A673 (cell line): ENCODE results near the gene CCDC178. TPM values are rescaled to one million over a fixed set of nuclear protein-coding genes. Genes with fewer than 3 reads are reported as not detected.

Experiments
- BruUV-seq: library from RNA; stranded (reverse); fragments of 400-500 nt; replicated peaks from 2 replicates; lab custom pipeline; 2021; lab: Mats Ljungman, UMichigan
- CTCF ChIA-PET: fragments of 300-600 bp; sonication (Branson Sonifier 250); formaldehyde crosslinking; loops from one replicate; lab custom pipeline; 2022; ENCODE audit warnings: antibody characterized with exemption; lab: Charles Lee
- POLR2A ChIA-PET: fragments of 300-600 bp; sonication (Branson Sonifier 250); formaldehyde crosslinking; loops from one replicate; lab custom pipeline; 2022; ENCODE audit warnings: antibody characterized with exemption; ENCODE audit not compliant: low non-redundant PET; lab: Charles Lee
- DNase-seq: peaks from one replicate; pipeline ENCODE4 v3.0.0-alpha.2; 2015; ENCODE audit warnings: low spot score
- H3K27ac ChIP-seq: fragments of 200-600 bp; sonication (generic); 2 replicates; pipeline ENCODE4 v1.5.1; 2016; ENCODE audit warnings: mixed run types, low read depth, mild to moderate bottlenecking, mixed read lengths, antibody characterized with exemption, low read length; ENCODE audit not compliant: poor library complexity, severe bottlenecking
- H3K27me3 ChIP-seq: fragments of 200-600 bp; sonication (generic); replicated peaks from 2 replicates; pipeline ENCODE4 v1.6.1; 2017; ENCODE audit warnings: mixed run types, low read depth, mild to moderate bottlenecking, mixed read lengths, antibody characterized with exemption, low read length; ENCODE audit not compliant: insufficient read depth, poor library complexity
- H3K36me3 ChIP-seq: fragments of 200-600 bp; sonication (generic); 2 replicates; pipeline ENCODE4 v1.6.1; 2016; ENCODE audit warnings: mixed run types, mild to moderate bottlenecking, mixed read lengths, antibody characterized with exemption, low read length; ENCODE audit not compliant: insufficient read depth, poor library complexity, severe bottlenecking
- H3K4me1 ChIP-seq: fragments of 200-600 bp; sonication (generic); 2 replicates; pipeline ENCODE4 v1.6.1; 2017; ENCODE audit warnings: mixed run types, mild to moderate bottlenecking, mixed read lengths, antibody characterized with exemption, low read length; ENCODE audit not compliant: insufficient read depth, poor library complexity, severe bottlenecking
- H3K4me3 ChIP-seq: fragments of 200-600 bp; sonication (generic); 2 replicates; pipeline ENCODE4 v1.5.1; 2016; ENCODE audit warnings: low read depth, mixed run types, mild to moderate bottlenecking, mixed read lengths, low read length; ENCODE audit not compliant: poor library complexity, severe bottlenecking
- H3K9me3 ChIP-seq: fragments of 200-600 bp; sonication (generic); 2 replicates; pipeline ENCODE4 v1.6.1; 2016; ENCODE audit warnings: mixed run types, low read depth, mild to moderate bottlenecking, mixed read lengths, antibody characterized with exemption, low read length; ENCODE audit not compliant: poor library complexity, severe bottlenecking
- CTCF ChIP-seq: fragments of 300-800, 200-600 bp; sonication (generic); conservative IDR thresholded peaks from 2 replicates; pipeline ENCODE4 v1.5.1; 2017; ENCODE audit warnings: low read depth, mild to moderate bottlenecking, antibody characterized with exemption, low read length, moderate library complexity, mixed read lengths
- EZH2 ChIP-seq: fragments of 200-600 bp; sonication (generic); IDR thresholded peaks from 2 replicates; pipeline ENCODE4 v1.6.1; 2017; ENCODE audit warnings: borderline replicate concordance, low read depth, mild to moderate bottlenecking, mixed read lengths, antibody characterized with exemption, low read length; ENCODE audit not compliant: poor library complexity, severe bottlenecking
- intact Hi-C: fragments of 100-400 bp; cut with micrococcal nuclease; formaldehyde crosslinking; loops from one replicate; pipeline ENCODE4 v1.10.0; 2022; ENCODE audit not compliant: unreplicated experiment
- total RNA-seq: library from RNA; stranded (reverse); gene quantifications from 2 replicates; pipeline ENCODE4 v1.2.3, GENCODE V29; 2021

Gene CCDC178
- total RNA-seq, 1 experiment from 2014 or later, result not detected

GRCh38 chr18:33115917-33116316 is 324.6 kb downstream of the CCDC178 start:
- CTCF ChIA-PET, result no interaction called here

GRCh38 chr18:33115476-33115875 is 325.0 kb downstream of the CCDC178 start:
- TF ChIP-seq CTCF (no peak), EZH2 (no peak)

More at GRCh38 chr18:33115917-33116316, 324.6 kb downstream of the CCDC178 start:
- BruUV-seq, result no TSS peak
- POLR2A ChIA-PET, result interaction anchor here (0.6 kb wide), 1 partner anchor 93 kb away, joined by 3 read pairs; no protein-coding TSS in a partner anchor
- Histone ChIP-seq H3K9me3 (no peaks in the 10 kb centered on the region), H3K27ac (no peak overlapping the region), H3K4me3 (no peak overlapping the region), H3K4me1 (no peaks in the 10 kb centered on the region), H3K27me3 (no peaks in the 10 kb centered on the region), H3K36me3 (no peaks in the 10 kb centered on the region)
- no peak for TF ChIP-seq CTCF
- no peak for TF ChIP-seq EZH2
- intact Hi-C loops, result no loop called here
- no peak for DNase-seq

DNA sequence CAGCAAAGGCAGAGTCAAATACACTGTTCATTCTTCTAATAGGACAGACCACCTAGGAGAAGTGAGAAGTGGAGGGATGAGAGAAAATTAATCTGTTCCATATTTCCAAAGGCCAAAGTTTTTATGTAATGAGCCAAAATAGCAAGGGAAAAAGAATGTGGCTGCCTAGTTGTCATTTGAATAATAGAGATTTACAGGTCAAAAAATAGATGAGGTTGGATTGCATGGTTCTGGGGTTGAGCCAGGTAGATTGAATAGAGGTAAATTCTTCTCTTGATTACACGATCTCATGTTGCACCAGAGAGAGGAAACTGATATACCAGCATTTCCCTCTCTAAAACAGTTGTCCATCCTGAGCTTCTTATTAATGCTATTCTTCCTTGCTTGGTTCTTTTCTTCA is 325.8 kb downstream of the CCDC178 start:
- Histone ChIP-seq H3K27me3 (no peaks in the 10 kb centered on the region), H3K4me3 (no peak overlapping the region), H3K36me3 (no peaks in the 10 kb centered on the region), H3K4me1 (no peaks in the 10 kb centered on the region), H3K9me3 (no peaks in the 10 kb centered on the region), H3K27ac (no peak overlapping the region)
- intact Hi-C loops, result no loop called here
- DNase-seq, result no peak
- ChIA-PET POLR2A (no interaction called here), CTCF (no interaction called here)
- BruUV-seq, result no TSS peak
- TF ChIP-seq EZH2 (no peak), CTCF (no peak)

More at GRCh38 chr18:33115476-33115875, 325.0 kb downstream of the CCDC178 start:
- no peak overlapping the region for H3K4me3 ChIP-seq
- no peak for DNase-seq
- no peaks in the 10 kb centered on the region for H3K9me3 ChIP-seq
- H3K27ac ChIP-seq, result no peak overlapping the region
- H3K36me3 ChIP-seq, result no peaks in the 10 kb centered on the region
- intact Hi-C loops, result no loop called here
- CTCF ChIA-PET, result no interaction called here
- H3K4me1 ChIP-seq, result no peaks in the 10 kb centered on the region
- no TSS peak for BruUV-seq
- POLR2A ChIA-PET, result no interaction called here
- H3K27me3 ChIP-seq, result no peaks in the 10 kb centered on the region
